ENCODE data around the gene TEX26. TPM values are rescaled to one million over a fixed set of nuclear protein-coding genes. Genes with fewer than 3 reads are reported as not detected.

The TEX26 gene
- total and polyA plus RNA-seq, 4 donors, result 0.08 to 0.31 TPM; not detected in 2

DNA sequence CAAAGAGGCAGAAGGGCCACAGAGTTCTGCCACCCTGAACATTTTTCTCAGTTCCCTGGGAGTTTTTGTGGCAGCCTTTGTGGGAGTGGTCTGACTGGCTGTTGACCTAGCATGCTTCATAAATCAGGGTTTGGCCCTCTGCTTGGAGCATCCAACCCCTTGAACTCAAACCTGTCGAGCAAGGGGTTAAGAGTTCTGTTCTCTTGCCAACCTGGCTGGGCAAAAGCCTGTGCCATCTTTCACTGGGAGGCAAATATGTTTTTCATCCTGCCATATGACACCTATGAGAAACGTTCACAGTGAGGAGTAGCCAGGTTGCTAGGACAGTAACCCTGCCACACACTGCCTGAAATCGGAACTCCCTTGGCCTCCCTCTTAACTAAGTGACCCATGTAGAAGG is 7.7 kb upstream of the TEX26 start:
- H3K4me3 ChIP-seq (ENCODE audit: low read depth in 1 of 3, low read length in 3 of 3), result no peak overlapping the region
- DNase-seq (ENCODE audit: low spot score), result no peak
- H3K4me1 ChIP-seq (ENCODE audit: control insufficient read depth in 4 of 4, insufficient read depth in 4 of 4, low read length in 3 of 4), result no peaks in the 10 kb centered on the region
- no peak overlapping the region for H3K9ac ChIP-seq (ENCODE audit: low read depth in 1 of 2, low read length in 2 of 2)
- H3K36me3 ChIP-seq (ENCODE audit: control insufficient read depth in 4 of 4, insufficient read depth in 3 of 4, low read depth in 1 of 4, low read length in 3 of 4), result no peaks in the 10 kb centered on the region
- TF ChIP-seq SP1 (IDR thresholded peaks at IDR 0.05) (no peak), JUND (IDR thresholded peaks at IDR 0.05) (no peak), RAD21 (IDR thresholded peaks at IDR 0.05) (no peak), RXRA (IDR thresholded peaks at IDR 0.05) (no peak), YY1 (IDR thresholded peaks at IDR 0.05) (no peak), NR2F2 (IDR thresholded peaks at IDR 0.05) (no peak), TAF1 (conservative IDR thresholded peaks at IDR 0.05) (no peak), FOXA1 (IDR thresholded peaks at IDR 0.05) (no peak)
- TF ChIP-seq, protein P1, sequence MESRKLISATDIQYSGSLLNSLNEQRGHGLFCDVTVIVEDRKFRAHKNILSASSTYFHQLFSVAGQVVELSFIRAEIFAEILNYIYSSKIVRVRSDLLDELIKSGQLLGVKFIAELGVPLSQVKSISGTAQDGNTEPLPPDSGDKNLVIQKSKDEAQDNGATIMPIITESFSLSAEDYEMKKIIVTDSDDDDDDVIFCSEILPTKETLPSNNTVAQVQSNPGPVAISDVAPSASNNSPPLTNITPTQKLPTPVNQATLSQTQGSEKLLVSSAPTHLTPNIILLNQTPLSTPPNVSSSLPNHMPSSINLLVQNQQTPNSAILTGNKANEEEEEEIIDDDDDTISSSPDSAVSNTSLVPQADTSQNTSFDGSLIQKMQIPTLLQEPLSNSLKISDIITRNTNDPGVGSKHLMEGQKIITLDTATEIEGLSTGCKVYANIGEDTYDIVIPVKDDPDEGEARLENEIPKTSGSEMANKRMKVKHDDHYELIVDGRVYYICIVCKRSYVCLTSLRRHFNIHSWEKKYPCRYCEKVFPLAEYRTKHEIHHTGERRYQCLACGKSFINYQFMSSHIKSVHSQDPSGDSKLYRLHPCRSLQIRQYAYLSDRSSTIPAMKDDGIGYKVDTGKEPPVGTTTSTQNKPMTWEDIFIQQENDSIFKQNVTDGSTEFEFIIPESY (IDR thresholded peaks at IDR 0.05), result no peak
- TF ChIP-seq, protein P2, sequence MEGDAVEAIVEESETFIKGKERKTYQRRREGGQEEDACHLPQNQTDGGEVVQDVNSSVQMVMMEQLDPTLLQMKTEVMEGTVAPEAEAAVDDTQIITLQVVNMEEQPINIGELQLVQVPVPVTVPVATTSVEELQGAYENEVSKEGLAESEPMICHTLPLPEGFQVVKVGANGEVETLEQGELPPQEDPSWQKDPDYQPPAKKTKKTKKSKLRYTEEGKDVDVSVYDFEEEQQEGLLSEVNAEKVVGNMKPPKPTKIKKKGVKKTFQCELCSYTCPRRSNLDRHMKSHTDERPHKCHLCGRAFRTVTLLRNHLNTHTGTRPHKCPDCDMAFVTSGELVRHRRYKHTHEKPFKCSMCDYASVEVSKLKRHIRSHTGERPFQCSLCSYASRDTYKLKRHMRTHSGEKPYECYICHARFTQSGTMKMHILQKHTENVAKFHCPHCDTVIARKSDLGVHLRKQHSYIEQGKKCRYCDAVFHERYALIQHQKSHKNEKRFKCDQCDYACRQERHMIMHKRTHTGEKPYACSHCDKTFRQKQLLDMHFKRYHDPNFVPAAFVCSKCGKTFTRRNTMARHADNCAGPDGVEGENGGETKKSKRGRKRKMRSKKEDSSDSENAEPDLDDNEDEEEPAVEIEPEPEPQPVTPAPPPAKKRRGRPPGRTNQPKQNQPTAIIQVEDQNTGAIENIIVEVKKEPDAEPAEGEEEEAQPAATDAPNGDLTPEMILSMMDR (IDR thresholded peaks at IDR 0.05; ENCODE audit: low read depth, low read length, missing input control), result no peak
- TF ChIP-seq, protein P3, sequence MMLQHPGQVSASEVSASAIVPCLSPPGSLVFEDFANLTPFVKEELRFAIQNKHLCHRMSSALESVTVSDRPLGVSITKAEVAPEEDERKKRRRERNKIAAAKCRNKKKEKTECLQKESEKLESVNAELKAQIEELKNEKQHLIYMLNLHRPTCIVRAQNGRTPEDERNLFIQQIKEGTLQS (IDR thresholded peaks at IDR 0.05), result no peak
- 76% methylated on average over 3 of the region's 3 CpGs for WGBS
- H3K27ac ChIP-seq (ENCODE audit: low read depth in 1 of 2, low read length in 2 of 2), result no peak overlapping the region
- H3K9me3 ChIP-seq (ENCODE audit: control insufficient read depth in 4 of 4, low read length in 3 of 4), result no peaks in the 10 kb centered on the region
- peaks cover 0 to 8% (median 0%) of the 10 kb centered on the region in 4 donors for H3K27me3 ChIP-seq (ENCODE audit: control insufficient read depth in 4 of 4, insufficient read depth in 4 of 4, low read length in 3 of 4)

DNA sequence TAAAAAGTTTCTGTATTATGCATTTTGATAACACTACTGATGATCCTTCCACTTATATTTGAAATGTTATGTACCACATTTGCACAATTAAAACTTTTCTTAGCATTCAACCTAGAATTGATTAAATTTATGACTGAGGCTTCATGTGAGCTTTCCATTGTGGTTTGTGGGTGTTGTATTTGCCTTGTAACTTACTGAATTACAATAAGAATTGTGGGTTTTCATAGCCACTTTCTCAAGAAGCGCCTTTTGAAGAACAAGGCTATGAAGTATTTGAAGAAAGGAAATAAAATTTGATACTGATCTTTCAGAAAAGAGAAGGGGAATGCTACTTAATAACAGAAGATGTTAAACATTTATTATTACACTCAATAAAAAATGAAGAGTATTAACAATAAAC is 7.0 kb upstream of the TEX26 start:
- Histone ChIP-seq H3K9ac (ENCODE audit: low read depth in 1 of 2, low read length in 2 of 2) (no peak overlapping the region), H3K4me1 (ENCODE audit: control insufficient read depth in 4 of 4, insufficient read depth in 4 of 4, low read length in 3 of 4) (no peaks in the 10 kb centered on the region), H3K4me3 (ENCODE audit: low read depth in 1 of 3, low read length in 3 of 3) (no peak overlapping the region), H3K27me3 (ENCODE audit: control insufficient read depth in 4 of 4, insufficient read depth in 4 of 4, low read length in 3 of 4) (peaks cover 0 to 12% (median 0%) of the 10 kb centered on the region in 4 donors), H3K36me3 (ENCODE audit: control insufficient read depth in 4 of 4, insufficient read depth in 3 of 4, low read depth in 1 of 4, low read length in 3 of 4) (no peaks in the 10 kb centered on the region), H3K27ac (ENCODE audit: low read depth in 1 of 2, low read length in 2 of 2) (no peak overlapping the region), H3K9me3 (ENCODE audit: control insufficient read depth in 4 of 4, low read length in 3 of 4) (no peaks in the 10 kb centered on the region)
- no peak for TF ChIP-seq SP1 (IDR thresholded peaks at IDR 0.05)
- TF ChIP-seq, protein P4, sequence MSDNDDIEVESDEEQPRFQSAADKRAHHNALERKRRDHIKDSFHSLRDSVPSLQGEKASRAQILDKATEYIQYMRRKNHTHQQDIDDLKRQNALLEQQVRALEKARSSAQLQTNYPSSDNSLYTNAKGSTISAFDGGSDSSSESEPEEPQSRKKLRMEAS (IDR thresholded peaks at IDR 0.05), result no peak
- TF ChIP-seq NR2F2 (IDR thresholded peaks at IDR 0.05), result no peak
- no peak for TF ChIP-seq FOXA1 (IDR thresholded peaks at IDR 0.05)
- TF ChIP-seq HNF4G (IDR thresholded peaks at IDR 0.05), result no peak
- no peak for TF ChIP-seq JUND (IDR thresholded peaks at IDR 0.05)
- TF ChIP-seq, protein P3 (IDR thresholded peaks at IDR 0.05), result no peak
- TF ChIP-seq TAF1 (conservative IDR thresholded peaks at IDR 0.05), result no peak
- TF ChIP-seq EGR1 (IDR thresholded peaks at IDR 0.05; ENCODE audit: low read depth in 2 of 2), result no peak
- TF ChIP-seq RAD21 (IDR thresholded peaks at IDR 0.05), result no peak
- TF ChIP-seq, protein P2 (IDR thresholded peaks at IDR 0.05; ENCODE audit: low read depth, low read length, missing input control), result no peak
- no peak for TF ChIP-seq GABPA (IDR thresholded peaks at IDR 0.05 in 1 of 2, conservative IDR thresholded peaks at IDR 0.05 in 1 of 2)
- no peak for DNase-seq (ENCODE audit: low spot score)
- WGBS, result 79% methylated on average over 1 of the region's 1 CpG

Measured in liver (tissue), 9 donors.